Inferior parietal cortex (tissue), 1 donor: ENCODE measurements around the gene MRPL4.

Experiments used
- DNase-seq: peaks from one replicate; pipeline ENCODE4 v3.0.0-alpha.2; 2016; ENCODE audit errors: extremely low spot score

MRPL4 gene

DNA sequence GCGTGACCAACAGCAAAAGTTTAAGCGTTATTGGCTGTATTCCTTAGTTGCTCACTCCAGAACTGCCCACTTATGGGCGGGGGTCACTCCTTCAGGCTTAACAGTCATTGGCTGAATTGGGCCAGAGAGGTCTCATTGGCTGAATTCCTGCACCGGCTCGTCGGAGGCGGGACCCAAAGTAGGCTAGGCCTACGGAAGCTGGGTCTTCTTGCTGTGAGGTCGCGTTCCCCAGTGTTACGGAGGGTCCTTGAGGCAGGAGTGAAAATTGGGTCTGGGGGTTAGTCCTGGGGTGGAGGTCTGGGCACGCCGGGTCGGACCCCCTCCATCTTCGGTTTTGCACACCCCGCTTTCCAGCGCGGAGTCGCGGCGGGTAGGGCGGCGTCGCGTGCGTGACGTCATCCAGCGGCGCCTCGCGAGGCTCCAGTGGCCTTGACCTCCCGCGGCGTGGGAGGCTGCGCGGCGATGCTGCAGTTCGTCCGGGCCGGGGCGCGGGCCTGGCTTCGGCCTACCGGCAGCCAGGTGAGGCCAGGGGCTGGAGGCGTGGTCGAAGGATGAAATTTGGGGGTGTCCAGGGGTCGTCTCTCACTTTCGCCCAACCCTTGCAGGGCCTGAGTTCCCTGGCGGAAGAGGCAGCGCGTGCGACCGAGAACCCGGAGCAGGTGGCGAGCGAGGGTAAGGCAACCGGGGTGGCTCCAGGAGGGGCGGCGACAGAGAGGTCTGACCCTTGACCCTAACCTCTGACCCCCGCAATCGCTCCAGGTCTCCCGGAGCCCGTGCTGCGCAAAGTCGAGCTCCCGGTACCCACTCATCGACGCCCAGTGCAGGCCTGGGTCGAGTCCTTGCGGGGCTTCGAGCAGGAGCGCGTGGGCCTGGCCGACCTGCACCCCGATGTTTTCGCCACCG lies at the start of gene MRPL4:
Gene MRPL4, plus strand, starts transcription at position 423 of the 903 bp plus-strand sequence. Its CDS starts 40 bp downstream, at position 463.
- DNase-seq = peak; percentile 99

GRCh38 chr19:10203686-10204085 lies 48.3 kb upstream of the MRPL4 start:
- no peak for DNase-seq

- no peak for DNase-seq
Measured at GRCh38 chr19:10205636-10206035, 46.4 kb upstream of the MRPL4 start.

- DNase-seq = no peak
Measured at GRCh38 chr19:10206226-10206885, 45.7 kb upstream of the MRPL4 start.

- no peak for DNase-seq
Measured at GRCh38 chr19:10207026-10207425, 45.0 kb upstream of the MRPL4 start.

- peak; percentile 27 for DNase-seq
Measured at GRCh38 chr19:10209315-10209714, 42.7 kb upstream of the MRPL4 start.

DNA sequence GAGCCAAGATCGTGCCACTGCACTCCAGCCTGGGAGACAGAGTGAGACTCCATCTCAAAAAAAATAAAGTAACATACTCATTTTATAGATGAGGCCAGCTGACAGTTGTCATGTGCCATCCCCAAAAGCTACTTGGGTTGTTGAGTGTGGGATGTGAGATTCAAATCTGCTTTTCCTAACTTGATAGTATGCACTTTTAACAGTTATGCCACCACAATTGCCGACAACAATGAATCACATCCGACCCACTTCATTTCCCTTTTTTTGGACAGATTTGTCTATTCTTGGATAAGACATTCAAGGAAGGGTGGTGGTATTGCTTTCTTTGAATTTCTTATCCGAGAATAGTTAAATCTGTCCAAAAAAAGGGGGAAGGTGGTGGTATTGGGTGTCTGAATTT lies 41.0 kb upstream of the MRPL4 start:
- DNase-seq = no peak

DNA sequence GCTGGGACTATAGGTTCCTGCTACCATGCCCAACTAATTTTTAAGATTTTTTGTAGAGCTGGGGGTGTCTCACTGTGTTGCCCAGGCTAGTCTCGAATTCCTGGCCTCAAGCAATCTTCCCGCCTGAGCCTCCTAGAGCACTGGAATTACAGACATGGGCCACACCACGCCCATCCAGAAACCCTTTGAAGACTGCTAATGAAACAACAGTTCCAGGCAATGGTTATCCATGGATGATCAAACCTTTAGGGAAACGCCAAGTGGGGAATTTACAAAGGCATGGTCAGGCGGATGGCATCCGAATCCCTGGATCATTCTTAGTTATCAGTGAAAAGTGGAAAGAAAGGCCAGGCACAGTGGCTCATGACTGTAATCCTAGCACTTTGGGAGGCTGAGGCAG lies 40.3 kb upstream of the MRPL4 start:
- DNase-seq = no peak

GRCh38 chr19:10214784-10215183 lies 37.2 kb upstream of the MRPL4 start:
- DNase-seq = no peak

GRCh38 chr19:10217085-10217484 lies 34.9 kb upstream of the MRPL4 start:
- DNase-seq = no peak

GRCh38 chr19:10219678-10220077 lies 32.3 kb upstream of the MRPL4 start:
- DNase-seq = no peak

DNA sequence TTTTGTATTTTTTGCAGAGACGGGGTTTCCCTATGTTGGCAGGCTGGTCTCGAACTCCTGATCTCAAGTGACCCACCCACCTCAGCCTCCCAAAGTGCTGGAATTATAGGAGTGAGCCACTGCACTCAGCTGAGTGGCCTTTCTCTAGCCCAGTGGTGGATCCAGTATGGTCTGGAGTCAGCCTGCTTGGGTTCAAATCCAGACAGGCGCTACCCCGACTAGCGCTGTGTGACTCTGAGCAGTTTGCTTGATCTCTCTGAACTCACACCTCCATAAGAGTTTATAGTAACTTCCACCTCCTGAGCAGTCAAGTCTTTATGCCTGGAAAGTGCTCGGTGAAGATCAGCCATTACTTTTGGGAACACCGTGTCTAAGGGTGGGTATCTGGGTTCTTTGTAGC lies 31.3 kb upstream of the MRPL4 start:
- no peak for DNase-seq

DNA sequence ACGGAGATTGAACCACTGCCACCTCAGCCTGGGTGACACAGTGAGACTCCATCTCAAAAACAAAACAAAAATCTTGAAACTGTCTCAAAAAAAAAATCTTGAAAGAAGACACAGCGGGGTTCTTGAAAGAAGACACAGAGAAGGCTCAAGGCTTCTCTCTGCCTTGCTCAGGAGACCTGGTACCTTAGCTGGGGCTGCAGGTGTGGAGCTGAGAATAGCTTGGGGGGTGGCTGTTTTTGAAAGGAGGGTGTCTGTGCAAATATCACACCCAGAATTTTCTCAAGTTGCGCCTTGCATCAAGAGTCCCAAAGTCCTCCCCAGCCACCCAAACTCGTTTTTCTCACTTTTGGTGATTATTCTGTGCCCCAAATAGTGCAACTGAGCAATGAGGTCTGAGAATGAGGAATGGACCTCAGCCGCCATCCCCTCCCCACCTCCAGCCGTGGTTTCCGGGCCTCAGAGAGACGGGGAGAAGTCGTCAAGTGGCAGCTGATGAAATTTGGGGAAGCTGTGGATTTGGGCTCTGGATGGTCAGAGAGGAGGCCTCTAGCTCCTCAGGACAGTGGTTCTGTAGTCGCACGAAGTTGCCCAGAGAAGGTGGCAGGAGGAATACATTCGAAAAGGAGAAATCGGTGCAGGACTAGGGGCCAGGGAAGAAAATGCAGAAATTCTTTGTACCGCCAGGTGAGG lies 29.7 kb upstream of the MRPL4 start:
- DNase-seq = no peak

DNA sequence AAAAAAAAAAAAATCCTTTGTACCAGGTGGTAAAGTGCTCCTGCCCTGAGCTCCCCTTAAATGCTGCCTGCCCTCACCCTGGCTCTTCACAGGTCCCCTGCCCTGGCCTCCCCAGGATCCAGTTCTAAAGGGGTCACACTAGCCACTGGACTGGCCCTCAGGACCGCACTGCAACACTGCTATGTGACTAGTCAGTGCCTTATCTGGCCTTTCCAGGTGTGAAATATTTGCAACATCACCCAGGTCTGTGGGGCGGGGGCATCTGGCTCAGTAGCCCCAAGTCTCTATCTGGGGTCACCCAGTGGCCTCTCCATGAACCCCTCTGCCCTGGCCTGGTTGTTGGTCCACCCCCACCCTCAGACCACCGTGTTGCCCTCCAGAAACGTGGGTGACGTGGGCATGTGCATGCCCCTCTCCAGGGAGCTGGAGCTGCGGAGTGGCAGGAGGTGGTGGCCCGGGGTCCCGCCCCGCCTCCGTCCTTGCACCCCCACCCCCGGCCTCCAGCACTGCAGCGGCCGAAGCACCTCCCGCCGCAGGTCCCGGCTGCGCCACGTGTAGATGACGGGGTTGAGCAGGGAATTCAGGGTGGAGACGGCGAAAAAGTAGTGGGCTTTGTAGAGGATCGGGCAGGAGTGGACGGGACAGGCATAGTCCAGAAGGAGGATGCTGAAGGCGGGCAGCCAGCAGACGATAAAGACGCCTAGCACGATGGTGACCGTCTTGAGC lies 28.4 kb upstream of the MRPL4 start:
- no peak for DNase-seq

DNA sequence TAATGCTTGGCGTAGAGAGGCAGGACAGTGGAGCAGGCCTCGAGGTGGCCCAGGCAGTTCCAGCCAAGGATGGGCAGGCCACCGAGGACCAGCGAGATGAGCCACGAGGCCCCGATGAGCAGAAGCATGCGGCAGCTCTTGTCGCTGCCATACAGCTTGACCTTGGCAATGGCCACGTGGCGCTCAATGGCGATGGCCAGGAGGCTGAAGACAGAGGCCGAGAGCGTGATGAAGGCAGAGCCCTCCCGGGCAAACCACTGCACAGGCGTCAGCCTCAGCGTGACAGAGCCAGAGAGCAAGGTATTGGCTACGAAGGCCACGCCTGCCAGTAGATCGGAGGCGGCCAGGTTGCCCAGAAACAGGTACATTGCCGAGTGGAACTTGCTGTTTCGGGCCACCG lies 27.7 kb upstream of the MRPL4 start:
- no peak for DNase-seq

GRCh38 chr19:10226021-10226375 lies 26.0 kb upstream of the MRPL4 start:
- no peak for DNase-seq

DNA sequence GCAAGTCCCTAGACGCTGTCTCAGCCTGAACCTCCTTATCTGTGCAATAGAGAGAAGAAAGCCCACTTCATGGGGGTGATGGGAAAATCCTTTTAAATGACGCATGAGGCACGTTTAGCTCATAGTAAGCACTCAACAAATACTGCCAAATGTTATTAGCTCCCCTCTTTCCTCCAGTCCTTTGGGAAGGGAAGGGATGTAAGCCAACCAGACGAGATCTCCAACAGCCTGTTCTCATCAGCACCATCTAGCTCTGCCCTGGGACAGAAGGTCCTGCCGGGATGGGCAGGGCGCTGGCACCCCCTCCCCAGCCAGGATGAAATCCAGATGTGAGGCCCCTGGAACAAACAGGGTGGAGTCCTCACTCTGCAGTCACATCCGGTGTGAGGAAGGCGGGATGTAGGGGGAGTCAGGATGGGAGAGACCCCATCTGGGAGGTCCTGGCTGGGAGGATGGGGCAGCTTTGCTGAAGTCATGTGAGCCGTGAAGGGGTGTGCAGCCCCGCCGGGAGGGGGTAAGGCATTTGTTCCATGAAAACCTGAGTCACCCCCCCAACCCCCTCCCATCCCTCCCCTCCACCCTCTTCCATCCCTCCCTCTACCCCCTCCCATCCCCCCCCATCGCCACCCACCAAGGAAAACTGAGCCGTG lies 25.5 kb upstream of the MRPL4 start:
- no peak for DNase-seq

- DNase-seq = peak; percentile 83
Measured at GRCh38 chr19:10227026-10227971, 24.7 kb upstream of the MRPL4 start.

DNA sequence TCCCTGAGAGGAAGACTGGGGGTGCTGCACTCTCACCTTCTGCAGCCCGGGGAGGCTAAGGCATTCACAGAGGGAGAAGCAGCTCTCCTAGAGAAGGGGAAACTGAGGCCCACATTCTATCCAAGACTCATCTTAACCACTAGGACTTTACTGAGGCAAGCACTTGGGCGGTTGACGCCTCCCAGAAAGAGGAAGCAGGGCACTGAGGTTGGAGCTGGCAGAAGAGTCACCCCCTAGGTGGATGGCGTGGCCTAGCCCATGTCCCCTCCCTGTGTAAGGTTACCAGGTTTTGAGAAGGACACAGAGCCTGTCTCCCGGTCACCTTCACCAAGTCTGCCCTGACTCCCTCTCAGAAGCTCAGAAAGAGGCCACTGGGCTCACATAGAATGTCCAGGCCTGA lies 23.6 kb upstream of the MRPL4 start:
- DNase-seq = no peak

GRCh38 chr19:10228920-10229319 lies 23.1 kb upstream of the MRPL4 start:
- no peak for DNase-seq
